Embryonic facial prominence (tissue), 1 donor: Measurements from ENCODE around the gene HLA-DMA.

Source experiments
- DNase-seq: peaks from one replicate; pipeline ENCODE4 v3.0.0-alpha.2; 2016; ENCODE audit errors: extremely low spot score

The HLA-DMA gene

DNA sequence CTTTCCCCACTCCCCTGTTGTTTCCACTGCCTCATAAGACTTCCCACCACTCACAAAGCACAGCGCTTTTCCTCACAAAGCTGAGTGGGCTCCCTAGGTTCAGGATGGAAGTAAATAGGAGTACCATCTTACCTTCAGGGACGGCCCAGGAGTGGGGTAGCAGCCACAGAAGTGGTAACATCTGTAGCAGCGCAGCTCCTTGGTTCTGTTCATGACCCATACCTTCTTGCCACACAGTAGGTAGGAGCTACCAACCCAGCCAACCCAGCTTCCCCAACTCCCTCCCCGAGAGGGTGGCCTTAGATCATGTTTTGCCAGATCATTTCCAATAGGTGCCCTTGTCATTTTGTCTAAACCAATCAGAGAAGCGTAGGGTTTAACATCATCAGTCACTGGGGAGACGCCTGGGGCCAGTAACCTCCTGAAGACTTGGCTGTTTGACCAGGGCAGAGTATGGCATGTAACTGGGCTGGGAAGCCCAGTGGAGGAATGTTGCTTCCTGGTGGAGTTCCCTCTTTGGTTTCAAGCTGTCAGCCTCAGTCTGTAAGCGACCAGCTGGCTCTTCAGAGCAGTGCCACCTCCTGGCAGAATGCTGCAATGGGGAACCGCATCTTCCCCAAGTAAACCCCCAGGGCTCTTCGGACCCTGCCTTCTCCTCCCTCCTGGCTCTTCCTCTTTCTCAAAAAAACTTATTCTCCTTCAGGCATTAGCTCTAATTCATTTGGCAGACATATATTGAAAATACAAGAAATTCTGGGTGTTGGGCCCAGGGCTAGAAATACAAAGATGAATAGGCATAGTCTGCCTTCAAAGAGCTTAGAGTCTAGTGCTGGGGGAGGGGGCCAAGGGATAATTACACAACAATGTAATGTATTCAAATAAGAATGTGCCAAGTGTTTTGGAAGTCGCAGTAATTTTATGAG lies at the start of gene HLA-DMA:
Gene HLA-DMA, minus strand, starts transcription at position 281 of the 923 bp plus-strand sequence. Its CDS starts 61 bp downstream, at position 220.
- DNase-seq: no peak

DNA sequence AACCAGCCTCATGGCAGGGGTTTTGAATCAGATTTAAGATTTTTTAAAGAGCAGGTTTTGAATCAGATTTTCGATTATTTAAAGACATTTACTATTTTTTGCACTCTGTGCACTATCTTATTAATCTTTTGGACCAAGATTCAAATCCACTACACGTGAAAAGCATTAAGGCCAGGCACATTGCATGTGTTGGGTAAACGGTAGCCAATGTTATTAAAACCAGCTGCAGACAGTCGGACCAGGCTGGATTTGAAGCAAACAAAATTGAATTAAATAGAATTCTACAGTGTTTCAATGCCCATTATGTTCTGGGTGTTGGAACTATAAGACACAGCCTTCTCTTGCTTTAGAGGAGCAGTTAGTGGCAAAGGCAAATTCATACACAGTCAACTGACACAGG lies 48.8 kb upstream of the HLA-DMA start:
- DNase-seq: no peak

DNA sequence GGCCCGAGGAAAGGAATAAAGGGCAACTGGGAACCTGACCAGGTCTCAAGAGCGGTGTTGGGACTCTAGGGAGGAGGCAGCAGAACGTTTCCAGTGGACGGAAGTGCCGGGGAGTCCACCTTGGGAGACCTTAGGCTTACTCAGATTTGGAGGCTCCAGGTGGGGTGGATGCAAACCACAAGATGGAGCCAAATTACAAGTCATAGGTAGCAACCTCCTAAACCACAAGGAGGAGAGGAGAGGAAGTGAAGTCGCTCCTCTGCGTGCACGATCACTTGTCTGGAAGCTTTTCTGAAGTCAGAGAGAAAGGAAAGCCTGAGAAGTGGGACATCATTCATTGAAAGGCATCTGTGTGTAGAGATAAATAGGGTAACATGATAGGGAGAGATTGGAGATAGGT lies 47.2 kb upstream of the HLA-DMA start:
- DNase-seq: peak; percentile 36

DNA sequence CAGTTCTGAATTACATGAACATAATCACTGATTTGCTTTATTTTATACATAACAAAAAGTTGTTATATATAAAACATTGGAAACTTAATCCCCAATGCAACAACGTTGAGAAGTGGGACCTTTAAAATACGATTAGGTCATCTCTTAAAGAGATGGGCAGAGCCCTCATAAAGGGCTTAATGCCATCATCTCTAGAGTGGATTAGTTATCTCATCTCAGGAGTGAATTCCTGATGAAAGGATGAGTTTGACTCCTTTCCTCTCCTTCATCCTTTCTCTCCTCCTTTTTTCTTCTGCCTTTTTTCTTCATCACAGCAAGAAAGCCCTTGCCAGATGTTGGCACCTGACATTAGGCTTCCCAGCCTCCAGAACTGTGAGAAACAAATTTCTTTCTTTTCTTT lies 42.6 kb upstream of the HLA-DMA start:
- no peak for DNase-seq

DNA sequence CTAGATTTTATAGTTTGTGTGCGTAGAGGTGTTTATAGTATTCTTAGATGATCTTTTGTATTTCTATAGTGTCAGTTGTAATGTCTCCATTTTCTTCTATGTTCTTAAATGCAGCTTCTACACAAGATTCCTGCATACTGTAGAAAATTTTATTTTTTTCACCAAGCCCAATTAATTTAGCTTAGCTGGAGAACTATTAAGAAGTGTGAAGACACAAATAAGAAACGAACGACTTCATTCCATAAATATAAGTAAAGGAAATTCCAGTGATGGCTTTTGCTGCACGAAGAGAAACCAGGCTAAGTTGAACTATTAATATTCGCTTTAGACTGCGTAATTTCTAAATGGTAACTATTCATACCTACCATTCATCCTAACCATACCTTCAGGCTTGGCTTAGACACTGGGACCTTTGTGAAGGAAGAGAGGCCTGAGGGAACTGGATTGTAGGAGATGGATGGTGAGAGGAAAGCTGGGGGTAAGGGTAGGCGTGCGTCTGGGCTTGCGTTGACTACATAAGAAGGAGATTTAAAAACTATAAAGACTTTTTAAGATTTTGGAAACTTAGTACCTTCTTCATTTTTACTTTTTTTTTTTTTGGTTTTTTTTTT lies 40.6 kb upstream of the HLA-DMA start:
- no peak for DNase-seq

DNA sequence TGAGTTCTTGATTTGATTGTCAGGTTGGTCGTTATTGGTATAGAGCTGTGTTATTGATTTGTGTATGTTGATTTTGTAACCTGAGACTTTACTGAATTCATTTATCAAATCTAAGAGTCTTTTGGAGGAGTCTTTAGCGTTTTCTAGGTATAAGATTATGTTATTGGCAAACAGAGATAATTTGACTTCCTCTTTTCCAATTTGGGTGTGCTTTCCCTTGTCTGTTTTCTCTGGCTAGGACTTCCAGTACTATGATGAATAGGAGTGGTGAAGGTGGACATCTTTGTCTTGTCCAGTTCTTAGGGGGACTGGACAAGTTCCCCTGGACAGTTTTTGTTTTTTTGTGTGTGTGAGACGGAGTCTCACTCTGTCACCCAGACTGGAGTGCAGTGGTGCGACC lies 39.1 kb upstream of the HLA-DMA start:
- DNase-seq: no peak

DNA sequence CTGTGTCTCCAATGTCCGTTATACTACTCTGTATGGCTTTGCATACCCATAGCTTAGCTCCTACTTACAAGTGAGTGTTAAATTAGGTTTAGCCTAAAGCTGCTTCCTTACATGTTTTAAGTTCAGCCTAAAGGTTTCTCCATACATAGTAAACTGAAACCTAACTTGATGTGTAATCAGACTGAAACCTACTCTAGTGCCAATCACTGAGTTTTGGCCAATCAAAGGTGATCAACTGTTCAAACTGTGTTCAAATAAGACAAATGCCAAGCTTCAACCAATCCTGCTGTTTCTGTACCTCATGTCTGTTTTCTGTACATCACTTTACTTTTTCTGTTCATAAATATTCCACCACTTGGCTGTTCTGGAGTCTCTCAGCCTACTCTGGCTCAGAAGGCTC lies 36.5 kb upstream of the HLA-DMA start:
- no peak for DNase-seq

DNA sequence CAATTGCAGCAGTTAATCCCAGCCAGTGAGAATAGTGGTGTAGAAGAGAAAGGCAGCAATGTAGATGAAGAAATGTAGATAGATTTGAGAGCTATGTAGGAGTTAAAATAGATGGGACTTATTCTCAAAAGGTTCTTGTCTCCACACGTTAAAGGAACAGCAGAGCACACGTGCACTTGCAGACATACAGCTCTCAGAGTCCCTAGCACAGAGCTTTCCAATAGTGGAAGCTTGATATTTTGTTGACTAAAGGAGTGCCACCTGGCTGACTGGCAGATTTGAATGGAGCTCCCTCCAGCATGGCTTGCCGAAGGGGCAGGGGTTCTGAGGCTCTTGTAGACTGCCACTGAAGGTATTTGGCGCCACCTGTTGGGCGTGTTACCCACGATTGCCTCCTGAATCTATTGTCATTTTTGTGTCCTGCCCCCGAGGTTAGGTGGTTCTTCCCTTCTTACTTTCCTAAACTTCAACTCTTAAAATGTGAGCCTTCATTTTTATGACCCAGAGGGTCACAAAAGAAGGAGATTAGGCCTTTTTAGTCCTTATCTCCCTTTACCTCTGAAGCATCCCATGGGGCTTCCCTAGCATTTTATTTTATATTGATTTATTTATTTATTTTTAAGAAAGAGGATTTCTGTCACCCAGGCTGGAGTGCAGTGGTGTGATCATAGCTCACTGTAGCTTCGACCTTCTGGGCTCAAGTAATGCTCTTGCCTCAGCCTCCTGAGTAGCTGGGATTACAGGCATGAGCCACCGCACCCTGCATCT lies 31.9 kb upstream of the HLA-DMA start:
- peak; percentile 48 for DNase-seq

DNA sequence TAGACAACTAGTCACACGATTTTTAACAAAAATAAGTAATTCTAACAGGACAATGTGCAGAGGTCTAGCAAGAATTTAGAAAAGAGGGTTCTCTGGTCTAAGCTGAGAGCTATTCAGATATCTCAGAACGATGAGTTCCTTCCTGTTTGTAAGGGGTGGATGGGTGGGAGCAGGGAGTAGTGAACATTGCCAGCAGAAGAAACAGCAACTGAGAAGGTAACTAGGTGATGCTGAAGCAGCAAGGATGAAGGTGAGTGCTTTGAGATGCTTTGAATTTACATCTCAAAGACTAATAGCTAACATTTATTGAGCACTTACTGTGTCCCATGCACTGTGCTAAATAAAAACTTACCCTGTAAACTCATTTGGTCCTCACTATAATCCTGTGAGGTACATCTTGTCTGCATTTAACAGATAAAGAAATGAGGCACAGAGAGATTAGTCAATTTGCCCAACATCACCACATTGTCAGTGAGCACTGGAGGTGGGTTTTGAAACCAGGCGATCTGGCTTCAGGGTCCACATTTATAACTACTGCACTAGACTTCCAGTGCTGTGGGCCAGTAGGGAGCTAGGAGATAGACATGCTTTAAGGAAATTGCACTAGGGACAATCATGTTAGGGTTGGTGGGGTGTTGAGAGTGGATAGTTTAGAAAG lies 31.2 kb upstream of the HLA-DMA start:
- DNase-seq: no peak

DNA sequence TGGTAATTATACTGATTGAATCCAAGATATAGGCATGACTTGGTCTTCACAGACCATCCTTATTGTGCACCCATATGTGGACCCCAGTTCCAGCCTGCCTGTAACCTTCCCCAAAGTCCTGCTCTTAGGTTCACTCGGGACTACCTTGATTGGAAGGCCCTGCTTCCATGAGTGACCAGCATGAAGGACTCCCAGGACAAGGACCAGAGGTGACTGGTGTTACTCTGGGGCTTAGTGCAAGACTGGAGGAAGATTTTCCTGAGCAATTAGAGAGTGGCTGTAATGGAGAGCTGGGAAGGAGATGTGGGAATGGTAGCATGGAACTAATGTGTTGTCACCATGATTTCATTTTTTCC lies 30.6 kb upstream of the HLA-DMA start:
- no peak for DNase-seq

DNA sequence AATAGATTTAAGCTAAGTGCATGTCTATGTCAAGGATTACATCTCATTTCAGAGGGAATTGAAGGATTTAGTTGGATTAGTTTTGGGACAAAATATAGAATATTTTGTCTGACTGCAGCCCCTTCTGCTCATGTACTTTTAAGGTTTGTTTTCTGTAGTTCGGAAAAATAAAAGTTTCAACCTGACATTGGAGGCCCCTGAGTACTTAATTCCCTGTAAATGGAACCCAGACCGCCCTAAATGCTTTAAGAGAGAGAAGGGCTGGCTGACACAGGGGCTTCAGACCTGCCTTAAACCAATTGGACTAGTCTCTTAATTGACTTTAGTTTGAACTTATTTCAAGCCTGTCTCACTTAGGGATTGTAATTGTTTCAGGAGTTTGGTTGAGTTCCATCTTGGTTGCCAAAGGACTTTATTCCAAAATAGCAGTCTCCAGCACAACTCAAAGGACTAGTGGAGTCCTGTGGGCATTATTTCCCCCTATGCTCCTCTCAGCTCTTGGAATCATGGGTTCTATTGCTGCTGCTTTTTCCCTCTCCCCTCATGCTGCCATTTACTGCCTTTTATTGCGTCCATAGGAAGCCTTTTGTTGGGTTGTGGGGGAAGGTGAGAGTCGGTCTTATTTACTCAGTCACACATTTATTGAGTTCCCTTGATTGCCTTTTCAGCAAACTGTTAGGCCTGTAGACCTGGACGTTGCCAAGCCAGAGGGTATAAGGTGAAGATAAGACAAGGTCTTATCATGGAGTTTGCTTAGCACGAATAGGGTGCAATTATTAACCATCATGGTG lies 30.0 kb upstream of the HLA-DMA start:
- DNase-seq: no peak

DNA sequence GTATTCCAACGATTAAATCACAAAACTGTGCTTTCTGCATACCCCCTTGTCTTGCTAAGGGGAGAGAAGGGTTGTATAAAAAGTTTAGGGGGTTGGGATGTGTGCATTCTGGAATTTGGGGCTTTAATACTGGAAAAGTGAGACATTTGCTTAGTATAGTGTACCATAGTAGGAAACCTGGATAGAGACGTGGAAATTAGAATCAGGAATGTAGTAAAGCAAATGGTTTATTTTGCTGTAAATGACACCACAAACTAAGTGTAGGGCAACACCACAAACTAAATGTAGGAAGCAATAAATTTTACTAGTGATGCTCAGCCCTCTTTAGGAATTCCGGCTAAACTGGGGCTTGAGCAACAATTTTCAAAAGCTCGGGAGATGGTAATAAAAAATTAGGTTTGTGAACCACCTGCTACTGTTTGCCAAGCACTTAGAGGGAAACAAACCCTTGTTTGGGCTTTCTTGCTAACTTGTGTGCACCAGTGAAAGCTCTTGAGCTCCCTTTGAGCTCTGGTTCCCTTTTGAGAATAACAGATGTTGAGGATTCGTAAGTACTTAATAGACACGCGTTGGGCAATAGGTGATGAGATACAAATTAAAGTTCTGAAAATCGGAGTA lies 29.3 kb upstream of the HLA-DMA start:
- no peak for DNase-seq

DNA sequence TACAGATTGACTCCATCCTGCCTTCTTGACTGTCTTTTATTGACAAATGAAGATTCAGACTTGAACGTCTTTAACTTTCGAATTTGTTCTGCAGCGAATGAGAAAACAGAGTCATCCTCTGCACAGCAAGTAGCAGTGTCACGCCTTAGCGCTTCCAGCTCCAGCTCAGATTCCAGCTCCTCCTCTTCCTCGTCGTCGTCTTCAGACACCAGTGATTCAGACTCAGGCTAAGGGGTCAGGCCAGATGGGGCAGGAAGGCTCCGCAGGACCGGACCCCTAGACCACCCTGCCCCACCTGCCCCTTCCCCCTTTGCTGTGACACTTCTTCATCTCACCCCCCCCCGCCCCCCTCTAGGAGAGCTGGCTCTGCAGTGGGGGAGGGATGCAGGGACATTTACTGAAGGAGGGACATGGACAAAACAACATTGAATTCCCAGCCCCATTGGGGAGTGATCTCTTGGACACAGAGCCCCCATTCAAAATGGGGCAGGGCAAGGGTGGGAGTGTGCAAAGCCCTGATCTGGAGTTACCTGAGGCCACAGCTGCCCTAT lies 27.7 kb upstream of the HLA-DMA start:
- no peak for DNase-seq

DNA sequence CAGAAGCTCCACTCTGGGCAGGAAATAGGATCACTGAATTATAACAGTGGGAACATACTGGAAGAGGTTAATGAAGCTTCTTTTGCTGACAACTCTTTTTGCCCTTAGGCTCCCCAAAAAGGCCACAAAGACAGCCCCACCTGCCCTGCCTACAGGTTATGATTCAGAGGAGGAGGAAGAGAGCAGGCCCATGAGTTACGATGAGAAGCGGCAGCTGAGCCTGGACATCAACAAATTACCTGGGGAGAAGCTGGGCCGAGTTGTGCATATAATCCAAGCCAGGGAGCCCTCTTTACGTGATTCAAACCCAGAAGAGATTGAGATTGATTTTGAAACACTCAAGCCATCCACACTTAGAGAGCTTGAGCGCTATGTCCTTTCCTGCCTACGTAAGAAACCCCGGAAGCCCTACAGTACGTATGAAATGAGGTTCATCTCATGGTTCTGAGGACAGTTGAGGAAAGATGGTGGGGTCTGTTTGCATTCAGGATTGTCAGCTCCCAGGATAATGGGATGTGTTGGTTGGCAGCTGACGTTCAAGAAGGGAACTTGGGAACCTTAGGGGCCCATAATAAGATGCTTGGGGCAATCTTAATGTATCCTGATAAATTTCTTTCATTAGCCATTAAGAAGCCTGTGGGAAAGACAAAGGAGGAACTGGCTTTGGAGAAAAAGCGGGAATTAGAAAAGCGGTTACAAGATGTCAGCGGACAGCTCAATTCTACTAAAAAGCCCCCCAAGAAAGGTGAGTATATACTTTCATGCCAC lies 27.0 kb upstream of the HLA-DMA start:
- DNase-seq: no peak

DNA sequence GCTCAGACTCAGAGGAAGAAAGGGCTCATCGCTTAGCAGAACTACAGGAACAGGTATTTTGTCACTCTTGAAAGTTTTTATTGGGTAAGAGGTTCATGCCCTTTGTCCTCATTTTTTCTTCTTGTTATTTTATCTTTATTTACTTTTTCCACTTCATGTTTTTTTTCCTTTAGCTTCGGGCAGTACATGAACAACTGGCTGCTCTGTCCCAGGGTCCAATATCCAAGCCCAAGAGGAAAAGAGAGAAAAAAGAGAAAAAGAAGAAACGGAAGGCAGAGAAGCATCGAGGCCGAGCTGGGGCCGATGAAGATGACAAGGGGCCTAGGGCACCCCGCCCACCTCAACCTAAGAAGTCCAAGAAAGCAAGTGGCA lies 25.0 kb upstream of the HLA-DMA start:
- DNase-seq: no peak

DNA sequence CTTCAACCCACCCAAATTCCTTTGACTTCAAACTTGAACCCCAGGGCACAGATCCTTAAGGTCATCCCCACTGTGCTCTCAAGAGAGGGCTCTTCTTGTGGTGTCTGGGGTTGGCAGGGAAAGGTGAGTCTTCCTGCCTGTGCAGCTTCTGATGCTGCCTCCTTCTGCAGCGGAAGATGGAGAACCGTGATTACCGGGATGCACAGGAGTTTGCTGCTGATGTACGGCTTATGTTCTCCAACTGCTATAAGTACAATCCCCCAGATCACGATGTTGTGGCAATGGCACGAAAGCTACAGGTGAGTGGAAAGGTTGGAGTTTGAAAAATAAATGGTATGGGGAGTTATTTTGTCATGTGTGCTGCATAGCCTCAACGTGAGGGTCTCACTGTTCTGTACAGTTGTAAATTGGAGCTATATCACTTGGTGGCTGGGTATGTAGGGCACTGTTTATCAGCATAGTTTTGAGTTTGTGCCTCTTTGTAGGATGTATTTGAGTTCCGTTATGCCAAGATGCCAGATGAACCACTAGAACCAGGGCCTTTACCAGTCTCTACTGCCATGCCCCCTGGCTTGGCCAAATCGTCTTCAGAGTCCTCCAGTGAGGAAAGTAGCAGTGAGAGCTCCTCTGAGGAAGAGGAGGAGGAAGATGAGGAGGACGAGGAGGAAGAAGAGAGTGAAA lies 24.5 kb upstream of the HLA-DMA start:
- DNase-seq: no peak

DNA sequence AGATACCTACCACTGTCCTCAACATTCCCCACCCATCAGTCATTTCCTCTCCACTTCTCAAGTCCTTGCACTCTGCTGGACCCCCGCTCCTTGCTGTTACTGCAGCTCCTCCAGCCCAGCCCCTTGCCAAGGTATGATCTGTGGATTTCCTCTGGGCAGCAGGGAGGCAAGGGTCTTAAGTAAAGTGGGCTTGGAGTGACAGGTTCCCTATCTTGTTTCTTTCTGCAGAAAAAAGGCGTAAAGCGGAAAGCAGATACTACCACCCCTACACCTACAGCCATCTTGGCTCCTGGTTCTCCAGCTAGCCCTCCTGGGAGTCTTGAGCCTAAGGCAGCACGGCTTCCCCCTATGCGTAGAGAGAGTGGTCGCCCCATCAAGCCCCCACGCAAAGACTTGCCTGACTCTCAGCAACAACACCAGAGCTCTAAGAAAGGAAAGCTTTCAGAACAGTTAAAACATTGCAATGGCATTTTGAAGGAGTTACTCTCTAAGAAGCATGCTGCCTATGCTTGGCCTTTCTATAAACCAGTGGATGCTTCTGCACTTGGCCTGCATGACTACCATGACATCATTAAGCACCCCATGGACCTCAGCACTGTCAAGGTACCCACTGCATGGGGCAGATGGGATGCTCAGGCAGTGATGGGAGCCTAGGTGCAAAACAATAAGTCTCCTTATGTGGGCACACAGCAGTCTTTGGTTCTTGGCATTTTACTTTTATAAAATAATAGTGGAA lies 23.6 kb upstream of the HLA-DMA start:
- DNase-seq: no peak

DNA sequence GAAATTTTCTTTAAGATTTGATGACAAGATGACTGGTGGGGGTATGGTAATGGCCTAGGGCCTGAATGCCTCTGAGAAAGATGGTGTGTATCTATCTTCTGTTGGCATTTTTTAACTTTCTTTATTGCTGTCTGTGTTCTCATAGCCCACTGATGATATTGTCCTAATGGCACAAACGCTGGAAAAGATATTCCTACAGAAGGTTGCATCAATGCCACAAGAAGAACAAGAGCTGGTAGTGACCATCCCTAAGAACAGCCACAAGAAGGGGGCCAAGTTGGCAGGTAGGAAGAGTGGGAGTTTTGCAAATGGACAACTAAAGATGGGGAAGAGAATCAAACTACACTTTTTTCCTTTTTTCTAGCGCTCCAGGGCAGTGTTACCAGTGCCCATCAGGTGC lies 23.0 kb upstream of the HLA-DMA start:
- DNase-seq: no peak
